SK-N-SH treated with all-trans-retinoic acid at 6 μM for 48 hours (cell line): ENCODE measurements around the gene IDH3G.
"Not testable (repeated sequence)": the region's sequence is repeated elsewhere in the genome, so short reads cannot be mapped to it uniquely, and the experiment has no call there.

Experiments used
- ATAC-seq: fragments of 200-7000 bp; cut with Tn5 transposase; 3 replicates; pipeline ENCODE4 v1.9.1; 2020; ENCODE audit warnings: mild to moderate bottlenecking, moderate library complexity
- ARNTL ChIP-seq: fragments of 450-650 bp; formaldehyde crosslinking; IDR thresholded peaks from 2 replicates; pipeline ENCODE4 v1.5.0; 2020; ENCODE audit warnings: low read depth, mild to moderate bottlenecking, moderate library complexity, borderline replicate concordance
- ESRRG ChIP-seq: fragments of 250-450 bp; sonication (Bioruptor Pico); IDR thresholded peaks from 2 replicates; pipeline ENCODE4 v1.6.1; 2021; ENCODE audit warnings: mild to moderate bottlenecking
- ISL1 ChIP-seq: fragments of 250-450 bp; sonication (Bioruptor Pico); IDR thresholded peaks from 2 replicates; pipeline ENCODE4 v2.1.2; 2022; ENCODE audit warnings: mild to moderate bottlenecking, moderate library complexity
- OSR1 ChIP-seq: fragments of 250-450 bp; sonication (Bioruptor Pico); IDR thresholded peaks from 2 replicates; pipeline ENCODE4 v1.8.0; 2022; ENCODE audit warnings: moderate library complexity, mild to moderate bottlenecking, inconsistent platforms
- PATZ1 ChIP-seq: fragments of 250-450 bp; sonication (Bioruptor Pico); IDR thresholded peaks from 2 replicates; pipeline ENCODE4 v1.8.0; 2020; ENCODE audit warnings: mild to moderate bottlenecking, moderate library complexity, borderline replicate concordance
- PPARA ChIP-seq: fragments of 250-450 bp; sonication (Bioruptor Pico); IDR thresholded peaks from 2 replicates; pipeline ENCODE4 v1.5.0; 2020; ENCODE audit warnings: mild to moderate bottlenecking, borderline replicate concordance
- TOX ChIP-seq: fragments of 250-450 bp; sonication (Bioruptor Pico); IDR thresholded peaks from 2 replicates; pipeline ENCODE4 v1.8.0; 2021; ENCODE audit warnings: mild to moderate bottlenecking, moderate library complexity, borderline replicate concordance
- TSHZ2 ChIP-seq: fragments of 250-450 bp; sonication (Bioruptor Pico); IDR thresholded peaks from 2 replicates; pipeline ENCODE4 v1.5.0; 2020; ENCODE audit warnings: mild to moderate bottlenecking, moderate library complexity
- ZFP30 ChIP-seq: fragments of 450-650 bp; formaldehyde crosslinking; IDR thresholded peaks from 2 replicates; pipeline ENCODE4 v1.5.0; 2022; ENCODE audit warnings: mild to moderate bottlenecking, moderate library complexity
- ZNF565 ChIP-seq: fragments of 450-650 bp; formaldehyde crosslinking; conservative IDR thresholded peaks from 2 replicates; pipeline ENCODE4 v1.5.0; 2020; ENCODE audit warnings: low read depth, mild to moderate bottlenecking, moderate library complexity
- ZNF70 ChIP-seq: fragments of 450-650 bp; formaldehyde crosslinking; IDR thresholded peaks from 2 replicates; pipeline ENCODE4 v1.5.0; 2020; ENCODE audit warnings: mild to moderate bottlenecking, moderate library complexity
- ZNF8 ChIP-seq: fragments of 450-650 bp; formaldehyde crosslinking; IDR thresholded peaks from 2 replicates; pipeline ENCODE4 v1.5.0; 2020; ENCODE audit warnings: mild to moderate bottlenecking, moderate library complexity
- TF ChIP-seq, protein P1 (sequence below): fragments of 250-450 bp; sonication (Bioruptor Pico); IDR thresholded peaks from 2 replicates; pipeline ENCODE4 v1.8.0; 2021; ENCODE audit warnings: low read depth, mild to moderate bottlenecking, moderate library complexity, borderline replicate concordance
- TF ChIP-seq, protein P2 (sequence below): fragments of 250-450 bp; sonication (Bioruptor Pico); IDR thresholded peaks from 2 replicates; pipeline ENCODE4 v1.5.1; 2020; ENCODE audit warnings: low read depth, mild to moderate bottlenecking, moderate library complexity
- TF ChIP-seq, protein P3 (sequence below): fragments of 250-450 bp; sonication (Bioruptor Pico); IDR thresholded peaks from 2 replicates; pipeline ENCODE4 v1.5.1; 2021; ENCODE audit warnings: mild to moderate bottlenecking, moderate library complexity

IDH3G gene

GRCh38 chrX:153746359-153746758, 47.8 kb downstream of the IDH3G start:
- no peak for ATAC-seq
- TF ChIP-seq, protein P1, sequence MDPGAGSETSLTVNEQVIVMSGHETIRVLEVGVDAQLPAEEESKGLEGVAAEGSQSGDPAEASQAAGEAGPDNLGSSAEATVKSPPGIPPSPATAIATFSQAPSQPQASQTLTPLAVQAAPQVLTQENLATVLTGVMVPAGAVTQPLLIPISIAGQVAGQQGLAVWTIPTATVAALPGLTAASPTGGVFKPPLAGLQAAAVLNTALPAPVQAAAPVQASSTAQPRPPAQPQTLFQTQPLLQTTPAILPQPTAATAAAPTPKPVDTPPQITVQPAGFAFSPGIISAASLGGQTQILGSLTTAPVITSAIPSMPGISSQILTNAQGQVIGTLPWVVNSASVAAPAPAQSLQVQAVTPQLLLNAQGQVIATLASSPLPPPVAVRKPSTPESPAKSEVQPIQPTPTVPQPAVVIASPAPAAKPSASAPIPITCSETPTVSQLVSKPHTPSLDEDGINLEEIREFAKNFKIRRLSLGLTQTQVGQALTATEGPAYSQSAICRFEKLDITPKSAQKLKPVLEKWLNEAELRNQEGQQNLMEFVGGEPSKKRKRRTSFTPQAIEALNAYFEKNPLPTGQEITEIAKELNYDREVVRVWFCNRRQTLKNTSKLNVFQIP (CRISPR knock-in tag), result no peak
- TF ChIP-seq PPARA (CRISPR knock-in tag), result no peak
- TF ChIP-seq ESRRG (CRISPR knock-in tag), result no peak
- no peak for TF ChIP-seq OSR1 (CRISPR knock-in tag)

- ATAC-seq, result not testable (repeated sequence)
Measured at GRCh38 chrX:153745067-153745433, 49.1 kb downstream of the IDH3G start.

GRCh38 chrX:153744210-153745066, 49.7 kb downstream of the IDH3G start:
- TF ChIP-seq PPARA (CRISPR knock-in tag) (no peak), ISL1 (CRISPR knock-in tag) (no peak), TSHZ2 (CRISPR knock-in tag) (no peak), ZFP30 (CRISPR knock-in tag) (no peak), PATZ1 (CRISPR knock-in tag) (no peak), ZNF565 (CRISPR knock-in tag) (no peak), ARNTL (CRISPR knock-in tag) (no peak), OSR1 (CRISPR knock-in tag) (no peak), ESRRG (CRISPR knock-in tag) (no peak), ZNF8 (CRISPR knock-in tag) (no peak), TOX (no peak), ZNF70 (CRISPR knock-in tag) (no peak)
- TF ChIP-seq, protein P2, sequence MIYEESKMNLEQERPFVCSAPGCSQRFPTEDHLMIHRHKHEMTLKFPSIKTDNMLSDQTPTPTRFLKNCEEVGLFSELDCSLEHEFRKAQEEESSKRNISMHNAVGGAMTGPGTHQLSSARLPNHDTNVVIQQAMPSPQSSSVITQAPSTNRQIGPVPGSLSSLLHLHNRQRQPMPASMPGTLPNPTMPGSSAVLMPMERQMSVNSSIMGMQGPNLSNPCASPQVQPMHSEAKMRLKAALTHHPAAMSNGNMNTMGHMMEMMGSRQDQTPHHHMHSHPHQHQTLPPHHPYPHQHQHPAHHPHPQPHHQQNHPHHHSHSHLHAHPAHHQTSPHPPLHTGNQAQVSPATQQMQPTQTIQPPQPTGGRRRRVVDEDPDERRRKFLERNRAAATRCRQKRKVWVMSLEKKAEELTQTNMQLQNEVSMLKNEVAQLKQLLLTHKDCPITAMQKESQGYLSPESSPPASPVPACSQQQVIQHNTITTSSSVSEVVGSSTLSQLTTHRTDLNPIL (CRISPR knock-in tag), result no peak
- TF ChIP-seq, protein P3, sequence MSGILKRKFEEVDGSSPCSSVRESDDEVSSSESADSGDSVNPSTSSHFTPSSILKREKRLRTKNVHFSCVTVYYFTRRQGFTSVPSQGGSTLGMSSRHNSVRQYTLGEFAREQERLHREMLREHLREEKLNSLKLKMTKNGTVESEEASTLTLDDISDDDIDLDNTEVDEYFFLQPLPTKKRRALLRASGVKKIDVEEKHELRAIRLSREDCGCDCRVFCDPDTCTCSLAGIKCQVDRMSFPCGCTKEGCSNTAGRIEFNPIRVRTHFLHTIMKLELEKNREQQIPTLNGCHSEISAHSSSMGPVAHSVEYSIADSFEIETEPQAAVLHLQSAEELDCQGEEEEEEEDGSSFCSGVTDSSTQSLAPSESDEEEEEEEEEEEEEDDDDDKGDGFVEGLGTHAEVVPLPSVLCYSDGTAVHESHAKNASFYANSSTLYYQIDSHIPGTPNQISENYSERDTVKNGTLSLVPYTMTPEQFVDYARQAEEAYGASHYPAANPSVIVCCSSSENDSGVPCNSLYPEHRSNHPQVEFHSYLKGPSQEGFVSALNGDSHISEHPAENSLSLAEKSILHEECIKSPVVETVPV (CRISPR knock-in tag), result no peak
- TF ChIP-seq, protein P1 (CRISPR knock-in tag), result no peak
- no peak for ATAC-seq

DNA sequence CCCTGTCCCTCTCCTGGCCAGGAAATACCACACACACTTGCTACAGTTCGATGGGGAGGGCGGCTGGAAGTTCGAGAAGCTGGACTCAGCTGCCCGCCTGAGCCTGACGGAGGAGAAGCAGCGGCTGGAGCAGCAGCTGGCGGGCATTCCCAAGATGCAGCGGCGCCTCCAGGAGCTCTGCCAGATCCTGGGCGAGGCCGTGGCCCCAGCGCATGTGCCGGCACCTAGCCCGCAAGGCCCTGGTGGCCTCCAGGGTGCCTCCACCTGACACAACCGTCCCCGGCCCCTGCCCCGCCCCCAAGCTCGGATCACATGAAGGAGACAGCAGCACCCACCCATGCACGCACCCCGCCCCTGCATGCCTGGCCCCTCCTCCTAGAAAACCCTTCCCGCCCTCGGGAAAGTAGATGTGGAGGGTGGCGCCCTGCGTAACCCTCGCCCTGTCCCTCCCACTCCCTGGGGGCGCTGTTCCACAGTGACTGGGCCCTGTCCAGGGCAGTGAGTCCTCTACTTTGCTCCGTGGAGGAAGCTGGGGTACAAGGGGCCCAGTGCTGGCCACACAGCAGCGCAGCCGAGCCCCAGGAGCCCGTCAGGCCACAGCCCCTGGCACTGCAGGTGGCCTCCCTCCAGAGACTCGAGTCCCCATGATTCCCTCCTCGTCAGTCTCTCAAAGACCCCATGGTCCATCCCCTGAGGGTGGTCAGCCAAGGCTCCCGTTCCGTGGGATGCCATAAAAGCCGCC, 50.5 kb downstream of the IDH3G start:
- not testable (repeated sequence) for ATAC-seq

GRCh38 chrX:153742796-153743467, 51.2 kb downstream of the IDH3G start:
- ATAC-seq, result not testable (repeated sequence)

DNA sequence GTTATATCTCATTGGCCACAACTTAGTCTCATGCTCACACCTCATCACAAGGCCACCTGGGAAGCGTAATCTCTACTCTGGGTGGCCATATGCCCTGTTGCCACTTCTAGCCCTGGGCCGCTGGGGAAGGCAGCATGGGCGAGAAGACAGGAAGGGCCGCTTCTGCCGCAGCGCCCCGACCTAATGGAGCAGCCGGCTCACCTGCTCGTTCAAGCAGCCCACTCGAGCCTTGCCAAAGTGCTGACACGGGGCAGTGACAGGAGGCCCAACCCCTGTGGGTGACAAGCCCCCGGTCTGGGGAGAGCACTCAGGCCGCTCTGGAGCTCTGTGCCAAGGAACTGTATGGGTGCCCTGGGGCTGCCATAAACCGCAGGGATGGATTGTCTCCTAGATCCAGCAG, 52.1 kb downstream of the IDH3G start:
- not testable (repeated sequence) for ATAC-seq
